H9 (cell line): ENCODE measurements around the gene RAB11FIP5. TPM values are rescaled to one million over a fixed set of nuclear protein-coding genes. Genes with fewer than 3 reads are reported as not detected.

Experiments
- DNase-seq: peaks from one replicate; pipeline ENCODE4 v3.0.0-alpha.2; 2017
- H2AFZ ChIP-seq: one replicate; pipeline ENCODE4 v1.6.1; 2013; ENCODE audit warnings: mild to moderate bottlenecking, low read length, control low read depth, moderate library complexity
- H2AK5ac ChIP-seq: 2 replicates; pipeline ENCODE4 v1.6.1; 2013; ENCODE audit warnings: low read length, control low read depth, mixed read lengths; ENCODE audit not compliant: insufficient read length
- H2BK120ac ChIP-seq: one replicate; pipeline ENCODE4 v1.6.1; 2013; ENCODE audit warnings: low read depth, mild to moderate bottlenecking, low read length, control low read depth, inconsistent platforms; ENCODE audit not compliant: poor library complexity, severe bottlenecking
- H2BK12ac ChIP-seq: 2 replicates; pipeline ENCODE4 v1.6.1; 2013; ENCODE audit warnings: low read length, control low read depth, mixed read lengths, low read depth; ENCODE audit not compliant: insufficient read length
- H2BK15ac ChIP-seq: 2 replicates; pipeline ENCODE4 v1.6.1; 2013; ENCODE audit warnings: low read depth, low read length, control low read depth
- H2BK20ac ChIP-seq: one replicate; pipeline ENCODE4 v1.6.1; 2013; ENCODE audit warnings: low read depth, mild to moderate bottlenecking, low read length, control low read depth, inconsistent platforms; ENCODE audit not compliant: poor library complexity, severe bottlenecking
- H2BK5ac ChIP-seq: 2 replicates; pipeline ENCODE4 v1.6.1; 2013; ENCODE audit warnings: low read length, control low read depth, mixed read lengths; ENCODE audit not compliant: insufficient read length
- H3K14ac ChIP-seq: 2 replicates; pipeline ENCODE4 v1.6.1; 2013; ENCODE audit warnings: low read length, control low read depth; ENCODE audit not compliant: insufficient read depth
- H3K18ac ChIP-seq: 2 replicates; pipeline ENCODE4 v1.6.1; 2013; ENCODE audit warnings: low read depth, mild to moderate bottlenecking, mixed read lengths, low read length, control low read depth; ENCODE audit not compliant: insufficient read length
- H3K23ac ChIP-seq: 2 replicates; pipeline ENCODE4 v1.6.1; 2013; ENCODE audit warnings: low read length, control low read depth, mixed read lengths, low read depth; ENCODE audit not compliant: insufficient read length
- H3K23me2 ChIP-seq: 2 replicates; pipeline ENCODE4 v1.6.1; 2013; ENCODE audit warnings: low read depth, mild to moderate bottlenecking, mixed read lengths, low read length, control low read depth; ENCODE audit not compliant: insufficient read length, poor library complexity, severe bottlenecking
- H3K27ac ChIP-seq: 2 replicates; pipeline ENCODE4 v1.5.1; 2013; ENCODE audit warnings: low read length, control low read depth, mixed read lengths, low read depth; ENCODE audit not compliant: insufficient read length
- H3K27me3 ChIP-seq: 2 replicates; pipeline ENCODE4 v1.6.1; 2013; ENCODE audit warnings: low read length, control low read depth, inconsistent platforms; ENCODE audit not compliant: insufficient read depth
- H3K4ac ChIP-seq: 2 replicates; pipeline ENCODE4 v1.6.1; 2013; ENCODE audit warnings: low read depth, mild to moderate bottlenecking, control low read depth, inconsistent platforms, low read length, moderate library complexity
- H3K4me1 ChIP-seq: 2 replicates; pipeline ENCODE4 v1.6.1; 2013; ENCODE audit warnings: low read length, control low read depth, inconsistent platforms; ENCODE audit not compliant: insufficient read depth
- H3K4me2 ChIP-seq: 2 replicates; pipeline ENCODE4 v1.6.1; 2013; ENCODE audit warnings: low read length, control low read depth, mixed read lengths; ENCODE audit not compliant: insufficient read length, insufficient read depth
- H3K56ac ChIP-seq: 2 replicates; pipeline ENCODE4 v1.6.1; 2013; ENCODE audit warnings: low read depth, mild to moderate bottlenecking, mixed read lengths, low read length, control low read depth; ENCODE audit not compliant: insufficient read length
- H3K79me1 ChIP-seq: 2 replicates; pipeline ENCODE4 v1.6.1; 2013; ENCODE audit warnings: low read depth, mild to moderate bottlenecking, moderate library complexity, low read length, control low read depth, inconsistent platforms; ENCODE audit not compliant: insufficient read depth, poor library complexity, severe bottlenecking
- H3K79me2 ChIP-seq: 2 replicates; pipeline ENCODE4 v1.6.1; 2013; ENCODE audit warnings: low read length, control low read depth, inconsistent platforms; ENCODE audit not compliant: insufficient read depth
- H3K9ac ChIP-seq: 2 replicates; pipeline ENCODE4 v1.6.1; 2013; ENCODE audit warnings: low read length, control low read depth, mixed read lengths; ENCODE audit not compliant: insufficient read length; ENCODE audit errors: extremely low read depth
- H3K9me3 ChIP-seq: one replicate; pipeline ENCODE4 v1.6.1; 2013; ENCODE audit warnings: low read depth, low read length, inconsistent platforms; ENCODE audit not compliant: control insufficient read depth
- H3T11ph ChIP-seq: one replicate; pipeline ENCODE4 v1.6.1; 2013; ENCODE audit warnings: mild to moderate bottlenecking, low read length, control low read depth, inconsistent platforms
- H4K20me1 ChIP-seq: one replicate; pipeline ENCODE4 v1.6.1; 2013; ENCODE audit not compliant: control insufficient read depth, insufficient read length, insufficient read depth
- H4K5ac ChIP-seq: 2 replicates; pipeline ENCODE4 v1.6.1; 2013; ENCODE audit warnings: low read depth, mild to moderate bottlenecking, mixed read lengths, low read length, control low read depth; ENCODE audit not compliant: insufficient read length
- H4K8ac ChIP-seq: replicated peaks from 2 replicates; pipeline ENCODE4 v1.6.1; 2013; ENCODE audit warnings: low read length, control low read depth, mixed read lengths, low read depth; ENCODE audit not compliant: insufficient read length
- H4K91ac ChIP-seq: 2 replicates; pipeline ENCODE4 v1.6.1; 2013; ENCODE audit warnings: low read depth, mild to moderate bottlenecking, moderate library complexity, mixed read lengths, low read length, control low read depth; ENCODE audit not compliant: insufficient read length
- H3K27ac Mint-ChIP-seq, 3 experiments: 2 replicates in 2 of 3; 3 replicates in 1 of 3; pipeline ENCODE4 v1.8.0; 2020 to 2021; ENCODE audit warnings: mixed read lengths in 3 of 3, mild to moderate bottlenecking in 1 of 3, moderate library complexity in 1 of 3
- H3K27me3 Mint-ChIP-seq: 2 replicates; pipeline ENCODE4 v1.8.0; 2021; ENCODE audit warnings: low read depth, mild to moderate bottlenecking, moderate library complexity, mixed read lengths
- H3K36me3 Mint-ChIP-seq, 3 experiments: 2 replicates in 2 of 3; 3 replicates in 1 of 3; pipeline ENCODE4 v1.8.0; 2020 to 2021; ENCODE audit warnings: low read depth in 3 of 3, mixed read lengths in 3 of 3; ENCODE audit not compliant: insufficient read depth in 1 of 3
- H3K4me1 Mint-ChIP-seq, 2 experiments: 2 replicates each; pipeline ENCODE4 v1.8.0; 2020; ENCODE audit warnings: mixed read lengths in 2 of 2
- H3K4me3 Mint-ChIP-seq, 2 experiments: 2 replicates in 1 of 2; 3 replicates in 1 of 2; pipeline ENCODE4 v1.8.0; 2020 to 2021; ENCODE audit warnings: mild to moderate bottlenecking in 2 of 2, mixed read lengths in 2 of 2, moderate library complexity in 1 of 2
- H3K9me3 Mint-ChIP-seq, 2 experiments: 2 replicates in 1 of 2; 3 replicates in 1 of 2; pipeline ENCODE4 v1.8.0; 2020; ENCODE audit warnings: mild to moderate bottlenecking in 2 of 2, mixed read lengths in 2 of 2, moderate library complexity in 1 of 2
- WGBS: extraction: QIAGEN DNeasy Blood & Tissue Kit; methylation state at CpG from one replicate; pipeline ENCODE4 v1.1.7; 2013; ENCODE audit warnings: missing lambda C conversion rate, low lambda C conversion rate, mixed read lengths; ENCODE audit not compliant: insufficient read length; ENCODE audit errors: extremely low coverage; 5-methylcytosine and 5-hydroxymethylcytosine counted together
- total RNA-seq: library from RNA; stranded (reverse); gene quantifications from 2 replicates; pipeline ENCODE4 v1.2.1, GENCODE V29; 2021
- TF ChIP-seq, protein P1 (sequence below): fragments of 200-600 bp; sonication (generic); conservative IDR thresholded peaks from 3 replicates; pipeline ENCODE4 v1.8.0; 2021; ENCODE audit warnings: antibody characterized with exemption, mild to moderate bottlenecking

The RAB11FIP5 gene
- total RNA-seq, 1 experiment from 2014 or later = 7.1 TPM

DNA sequence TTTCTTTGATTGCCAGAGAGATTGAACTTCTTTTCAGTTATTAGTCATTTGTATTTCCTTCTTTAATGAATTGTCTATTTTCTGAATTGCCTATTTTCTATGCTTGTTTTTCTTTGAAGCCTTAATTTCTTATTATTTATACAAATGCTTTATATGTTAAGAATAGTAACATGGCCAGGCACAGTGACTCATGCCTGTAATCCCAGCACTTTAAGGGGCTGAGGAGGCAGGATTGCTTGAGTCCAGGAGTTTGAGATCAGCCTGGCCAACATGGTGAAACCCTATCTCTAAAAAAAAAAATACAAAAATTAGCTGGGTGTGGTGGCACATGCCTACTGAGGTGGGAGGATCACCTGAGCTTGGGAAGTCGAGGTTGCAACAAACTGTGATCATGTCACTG is 4.7 kb upstream of the RAB11FIP5 start:
- no peak overlapping the region for H3K14ac ChIP-seq
- H2AK5ac ChIP-seq = no peak overlapping the region
- no CpG with 5 or more reads among the region's 1 CpG for WGBS
- no peak overlapping the region for H2BK5ac ChIP-seq
- H3K9me3 ChIP-seq = no peaks in the 10 kb centered on the region
- no peak for DNase-seq
- no peak overlapping the region for H3K4ac ChIP-seq
- H2AFZ ChIP-seq = no peak overlapping the region
- TF ChIP-seq, protein P1, sequence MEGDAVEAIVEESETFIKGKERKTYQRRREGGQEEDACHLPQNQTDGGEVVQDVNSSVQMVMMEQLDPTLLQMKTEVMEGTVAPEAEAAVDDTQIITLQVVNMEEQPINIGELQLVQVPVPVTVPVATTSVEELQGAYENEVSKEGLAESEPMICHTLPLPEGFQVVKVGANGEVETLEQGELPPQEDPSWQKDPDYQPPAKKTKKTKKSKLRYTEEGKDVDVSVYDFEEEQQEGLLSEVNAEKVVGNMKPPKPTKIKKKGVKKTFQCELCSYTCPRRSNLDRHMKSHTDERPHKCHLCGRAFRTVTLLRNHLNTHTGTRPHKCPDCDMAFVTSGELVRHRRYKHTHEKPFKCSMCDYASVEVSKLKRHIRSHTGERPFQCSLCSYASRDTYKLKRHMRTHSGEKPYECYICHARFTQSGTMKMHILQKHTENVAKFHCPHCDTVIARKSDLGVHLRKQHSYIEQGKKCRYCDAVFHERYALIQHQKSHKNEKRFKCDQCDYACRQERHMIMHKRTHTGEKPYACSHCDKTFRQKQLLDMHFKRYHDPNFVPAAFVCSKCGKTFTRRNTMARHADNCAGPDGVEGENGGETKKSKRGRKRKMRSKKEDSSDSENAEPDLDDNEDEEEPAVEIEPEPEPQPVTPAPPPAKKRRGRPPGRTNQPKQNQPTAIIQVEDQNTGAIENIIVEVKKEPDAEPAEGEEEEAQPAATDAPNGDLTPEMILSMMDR = no peak
- H3K23ac ChIP-seq = no peak overlapping the region
- no peak overlapping the region for H4K91ac ChIP-seq
- no peak overlapping the region for H2BK15ac ChIP-seq
- Mint-ChIP-seq H3K36me3 (peaks cover 0 to 10% (median 7%) of the 10 kb centered on the region in 3 experiments; a peak in 2 of 7 replicates), H3K27me3 (peaks cover 23% of the 10 kb centered on the region), H3K4me3 (no peak overlapping the region), H3K27ac (no peak overlapping the region; a peak in 1 of 7 replicates), H3K4me1 (peaks cover 0 to 3% of the 10 kb centered on the region in 2 experiments; a peak in 1 of 4 replicates), H3K9me3 (peaks cover 3 to 5% of the 10 kb centered on the region in 2 experiments; a peak in 1 of 5 replicates)
- H3K56ac ChIP-seq = no peak overlapping the region
- no peak overlapping the region for H3K4me2 ChIP-seq
- no peak overlapping the region for H4K5ac ChIP-seq
- H3K9ac ChIP-seq = no peak overlapping the region
- no peak overlapping the region for H2BK12ac ChIP-seq
- H3K27ac ChIP-seq = no peak overlapping the region
- no peaks in the 10 kb centered on the region for H3K79me1 ChIP-seq
- no peak overlapping the region for H4K8ac ChIP-seq
- H3T11ph ChIP-seq = no peak overlapping the region
- no peaks in the 10 kb centered on the region for H4K20me1 ChIP-seq
- no peaks in the 10 kb centered on the region for H3K23me2 ChIP-seq
- no peak overlapping the region for H3K18ac ChIP-seq
- no peak overlapping the region for H2BK120ac ChIP-seq
- no peak overlapping the region for H2BK20ac ChIP-seq
- no peaks in the 10 kb centered on the region for H3K27me3 ChIP-seq
- H3K4me1 ChIP-seq = no peaks in the 10 kb centered on the region; the same call in 1 of the 2 replicates
- H3K79me2 ChIP-seq = no peaks in the 10 kb centered on the region
